SK-N-SH (cell line): ENCODE data around the gene PPP6R2. TPM values are rescaled to one million over a fixed set of nuclear protein-coding genes. Genes with fewer than 3 reads are reported as not detected.
A peak's percentile ranks its signal among the peaks of the same experiment; 100 is the strongest.

Source experiments
- CTCF ChIA-PET: fragments of 300-600, 350-600 bp; formaldehyde crosslinking; extraction: SDS; loops from one replicate; lab custom pipeline; 2021; lab: Yijun Ruan, JAX
- POLR2A ChIA-PET: fragments of 350-600 bp; sonication (Branson Sonifier 250); formaldehyde crosslinking; extraction: SDS; loops from one replicate; lab custom pipeline; 2020; ENCODE audit warnings: antibody characterized with exemption, inconsistent platforms; lab: Yijun Ruan, JAX
- DNase-seq: peaks from one replicate; pipeline ENCODE4 v3.0.0; 2012
- H2AFZ ChIP-seq: fragments of 200-600 bp; sonication (generic); 2 replicates; pipeline ENCODE4 v1.8.1; 2016; ENCODE audit warnings: antibody characterized with exemption, mild to moderate bottlenecking, low read depth
- H3F3A ChIP-seq: fragments of 200-600 bp; sonication (generic); replicated peaks from 2 replicates; pipeline ENCODE3; 2016; ENCODE audit warnings: antibody characterized with exemption, mild to moderate bottlenecking; ENCODE audit not compliant: insufficient read depth
- H3K27ac ChIP-seq, 2 experiments: fragments of 200-500 bp in 1 of 2; fragments of 200-600 bp in 1 of 2; sonication (Bioruptor generic) in 1 of 2; sonication (generic), shearing (Covaris generic) in 1 of 2; 2 replicates each; pipeline versions ENCODE4 v1.5.1 to v1.6.1; 2014 to 2016; ENCODE audit warnings: low read depth in 2 of 2, inconsistent platforms in 1 of 2, low read length in 1 of 2, mild to moderate bottlenecking in 1 of 2, mixed read lengths in 1 of 2
- H3K27me3 ChIP-seq: fragments of 200-600 bp; sonication (generic), shearing (Covaris generic); 2 replicates; pipeline ENCODE4 v1.6.1; 2016; ENCODE audit warnings: mixed run types; ENCODE audit not compliant: insufficient read depth
- H3K36me3 ChIP-seq, 2 experiments: fragments of 200-500 bp in 1 of 2; fragments of 200-600 bp in 1 of 2; sonication (Bioruptor generic) in 1 of 2; sonication (generic) in 1 of 2; replicated peaks in 1 of 2; 2 replicates each; pipeline versions ENCODE3 to v1.5.1; 2014 to 2016; ENCODE audit warnings: low read length in 1 of 2, mild to moderate bottlenecking in 1 of 2; ENCODE audit not compliant: insufficient read depth in 2 of 2, control insufficient read depth in 1 of 2
- H3K4me1 ChIP-seq, 2 experiments: fragments of 200-500 bp in 1 of 2; fragments of 200-600 bp in 1 of 2; sonication (Bioruptor generic) in 1 of 2; sonication (generic), shearing (Covaris generic) in 1 of 2; 2 replicates each; pipeline versions ENCODE4 v1.5.1 to v1.6.1; 2014 to 2016; ENCODE audit warnings: low read depth in 1 of 2, low read length in 1 of 2, mixed run types in 1 of 2; ENCODE audit not compliant: insufficient read depth in 2 of 2, control insufficient read depth in 1 of 2
- H3K4me2 ChIP-seq: fragments of 200-600 bp; sonication (generic), shearing (Covaris generic); 2 replicates; pipeline ENCODE4 v1.6.1; 2017; ENCODE audit warnings: mixed run types
- H3K4me3 ChIP-seq, 2 experiments: fragments of 200-500 bp in 1 of 2; fragments of 200-600 bp in 1 of 2; sonication (Bioruptor generic) in 1 of 2; sonication (generic), shearing (Covaris generic) in 1 of 2; 2 replicates each; pipeline versions ENCODE4 v1.5.1 to v1.8.1; 2014 to 2016; ENCODE audit warnings: low read depth in 2 of 2, inconsistent platforms in 1 of 2, low read length in 1 of 2, mild to moderate bottlenecking in 1 of 2, mixed read lengths in 1 of 2, moderate library complexity in 1 of 2
- H3K79me2 ChIP-seq: fragments of 200-600 bp; sonication (generic); 2 replicates; pipeline ENCODE4 v1.8.1; 2017; ENCODE audit warnings: mild to moderate bottlenecking; ENCODE audit not compliant: insufficient read depth
- H3K9ac ChIP-seq: fragments of 200-600 bp; sonication (generic); 2 replicates; pipeline ENCODE4 v1.6.1; 2017; ENCODE audit warnings: mixed run types
- H3K9me2 ChIP-seq: fragments of 200-600 bp; sonication (generic); 2 replicates; pipeline ENCODE4 v1.6.1; 2017; ENCODE audit warnings: mixed run types
- H3K9me3 ChIP-seq: fragments of 200-600 bp; sonication (generic); 2 replicates; pipeline ENCODE4 v1.6.1; 2017; ENCODE audit warnings: mixed run types, mild to moderate bottlenecking, moderate library complexity
- H4K20me1 ChIP-seq: fragments of 200-600 bp; sonication (generic); 2 replicates; pipeline ENCODE4 v1.6.1; 2017; ENCODE audit warnings: mild to moderate bottlenecking, mixed run types; ENCODE audit not compliant: insufficient read depth
- CHD2 ChIP-seq: fragments of 150-350 bp; IDR thresholded peaks from 2 replicates; pipeline ENCODE4 v1.6.1; 2018; ENCODE audit warnings: low read length; ENCODE audit not compliant: partially characterized antibody
- ELF1 ChIP-seq: IDR thresholded peaks from 2 replicates; pipeline ENCODE4 v1.4.0; 2012
- EZH2phosphoT487 ChIP-seq: fragments of 200-600 bp; sonication (generic); IDR thresholded peaks from 2 replicates; pipeline ENCODE4 v1.6.1; 2017; ENCODE audit warnings: low read depth, mixed run types, mild to moderate bottlenecking, antibody characterized with exemption, moderate library complexity, borderline replicate concordance
- FOXJ3 ChIP-seq: sonication (generic); formaldehyde crosslinking; IDR thresholded peaks from 2 replicates; pipeline ENCODE4 v1.5.1; 2020; ENCODE audit warnings: mild to moderate bottlenecking, missing genetic modification reagents
- FOXM1 ChIP-seq: IDR thresholded peaks from 2 replicates; pipeline ENCODE4 v1.4.0; 2012; ENCODE audit warnings: low read depth, mild to moderate bottlenecking
- GATA2 ChIP-seq: sonication (generic); formaldehyde crosslinking; IDR thresholded peaks from 2 replicates; pipeline ENCODE4 v1.5.0; 2020; ENCODE audit warnings: mild to moderate bottlenecking, missing genetic modification reagents
- JUND ChIP-seq: IDR thresholded peaks from 2 replicates; pipeline ENCODE4 v1.4.0; 2012
- MEF2A ChIP-seq: IDR thresholded peaks from 2 replicates; pipeline ENCODE4 v1.4.0; 2012; ENCODE audit warnings: low read depth, borderline replicate concordance
- MXI1 ChIP-seq: IDR thresholded peaks from 2 replicates; pipeline ENCODE4 v1.6.1; 2012; ENCODE audit warnings: mild to moderate bottlenecking, low read depth, low read length, improper control_type of control experiment
- NFIC ChIP-seq: IDR thresholded peaks from 2 replicates; pipeline ENCODE4 v1.4.0; 2012; ENCODE audit warnings: borderline replicate concordance
- NRF1 ChIP-seq: IDR thresholded peaks from 2 replicates; pipeline ENCODE4 v1.6.1; 2012; ENCODE audit warnings: low read depth, mild to moderate bottlenecking, low read length
- RAD21 ChIP-seq: IDR thresholded peaks from 2 replicates; pipeline ENCODE4 v1.6.1; 2012; ENCODE audit warnings: mild to moderate bottlenecking, low read length
- RFX5 ChIP-seq: IDR thresholded peaks from 2 replicates; pipeline ENCODE4 v1.6.1; 2012; ENCODE audit warnings: mild to moderate bottlenecking, improper control_type of control experiment, low read length
- RXRA ChIP-seq: IDR thresholded peaks from 2 replicates; pipeline ENCODE4 v1.4.0; 2012; ENCODE audit warnings: low read depth, mild to moderate bottlenecking, borderline replicate concordance
- SIN3A ChIP-seq: IDR thresholded peaks from 2 replicates; pipeline ENCODE4 v1.6.1; 2012; ENCODE audit warnings: low read depth, mild to moderate bottlenecking, low read length, moderate library complexity, borderline replicate concordance
- TAF1 ChIP-seq: IDR thresholded peaks from 2 replicates; pipeline ENCODE4 v1.6.1; 2012; ENCODE audit warnings: low read depth, mild to moderate bottlenecking, low read length, moderate library complexity, borderline replicate concordance
- TCF12 ChIP-seq: IDR thresholded peaks from 2 replicates; pipeline ENCODE4 v1.4.0; 2012
- YY1 ChIP-seq: IDR thresholded peaks from 2 replicates; pipeline ENCODE4 v1.4.0; 2012; ENCODE audit warnings: low read depth, mild to moderate bottlenecking
- WGBS: methylation state at CpG from one replicate; pipeline ENCODE4 v1.1.6; 2017; ENCODE audit warnings: low lambda C conversion rate; 5-methylcytosine and 5-hydroxymethylcytosine counted together
- polyA plus RNA-seq, 3 experiments: library from polyadenylated mRNA; depleted of rRNA; stranded (reverse); fragments of >200 nt; gene quantifications; 2 replicates each; pipeline ENCODE4 v1.2.3, GENCODE V29; 2012
- TF ChIP-seq, protein P1 (sequence below): IDR thresholded peaks from 2 replicates; pipeline ENCODE4 v1.6.1; 2012; ENCODE audit warnings: mild to moderate bottlenecking, low read depth, low read length, moderate library complexity

PPP6R2 gene
- polyA plus RNA-seq, 1 of the 3 experiments (the other 2 are of a cell fraction), result 45.7 TPM

DNA sequence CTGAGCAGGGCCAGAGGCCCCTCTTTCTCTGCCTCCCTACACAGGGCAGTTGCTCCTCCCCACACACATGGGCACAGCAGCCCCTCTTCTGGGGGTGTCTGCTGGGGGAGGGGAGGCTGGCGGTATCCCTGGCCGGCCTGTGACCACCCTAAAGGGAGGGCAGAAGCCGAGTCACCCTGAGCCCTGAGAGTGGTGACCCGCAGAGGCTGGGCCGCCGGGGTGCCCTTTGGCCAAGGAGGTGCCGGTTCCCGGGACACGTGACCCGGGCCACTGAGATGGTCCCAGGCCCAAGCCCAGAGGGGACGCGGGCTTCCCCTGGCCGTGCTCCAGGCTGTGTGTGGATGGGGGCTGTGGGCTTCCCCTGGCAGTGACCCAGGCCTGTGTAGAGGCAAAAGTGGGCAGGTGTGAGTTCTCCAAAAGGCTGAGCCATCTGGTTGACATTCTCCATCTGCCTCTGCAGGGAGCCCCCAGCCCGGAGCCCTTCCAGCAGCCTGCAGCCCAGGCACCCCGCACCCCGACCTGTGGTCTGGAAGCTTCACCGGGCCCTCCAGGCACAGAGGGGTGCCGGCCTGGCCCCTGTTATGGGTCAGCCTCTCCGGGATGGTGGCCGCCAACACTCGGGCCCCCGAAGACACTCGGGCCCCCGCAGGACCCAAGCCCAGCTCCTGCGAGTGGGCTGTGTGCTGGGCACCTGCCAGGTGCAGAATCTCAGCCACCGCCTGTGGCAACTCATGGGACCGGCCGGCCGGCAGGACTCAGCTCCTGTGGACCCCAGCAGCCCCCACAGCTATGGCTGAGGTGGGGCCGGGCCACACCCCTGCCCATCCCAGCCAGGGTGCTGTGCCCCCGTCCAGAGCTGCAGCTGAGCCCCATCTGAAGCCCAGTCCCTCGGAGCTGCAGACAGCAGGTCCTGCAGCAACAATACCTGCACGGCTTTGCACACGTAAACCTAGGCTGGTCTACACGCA, 139.3 kb downstream of the PPP6R2 start:
- peaks cover 0 to 2% of the 10 kb centered on the region in 2 experiments; a peak in 1 of 4 replicates for H3K4me1 ChIP-seq
- no peaks in the 10 kb centered on the region for H3K9me2 ChIP-seq
- POLR2A ChIA-PET, result no interaction called here
- H3F3A ChIP-seq, result no peaks in the 10 kb centered on the region
- H3K4me2 ChIP-seq, result peak overlapping the region; percentile 55
- peaks cover 10% of the 10 kb centered on the region; the same call in 1 of the 2 replicates for H3K27me3 ChIP-seq
- H3K79me2 ChIP-seq, result no peaks in the 10 kb centered on the region
- no peak overlapping the region for H2AFZ ChIP-seq
- no peak for DNase-seq
- CTCF ChIA-PET, result interaction anchor here (0.6 kb wide), 1 partner anchor 145 kb away, joined by 3 read pairs; no protein-coding TSS in a partner anchor
- H3K9ac ChIP-seq, result no peak overlapping the region
- WGBS, result 94% methylated on average over 7 of the region's 35 CpGs
- H4K20me1 ChIP-seq, result no peaks in the 10 kb centered on the region
- H3K36me3 ChIP-seq, result no peaks in the 10 kb centered on the region
- TF ChIP-seq NFIC (no peak), SIN3A (no peak), RAD21 (no peak), JUND (no peak), YY1 (no peak), CHD2 (no peak), MEF2A (no peak), TCF12 (no peak), TAF1 (no peak)
- TF ChIP-seq, protein P1, sequence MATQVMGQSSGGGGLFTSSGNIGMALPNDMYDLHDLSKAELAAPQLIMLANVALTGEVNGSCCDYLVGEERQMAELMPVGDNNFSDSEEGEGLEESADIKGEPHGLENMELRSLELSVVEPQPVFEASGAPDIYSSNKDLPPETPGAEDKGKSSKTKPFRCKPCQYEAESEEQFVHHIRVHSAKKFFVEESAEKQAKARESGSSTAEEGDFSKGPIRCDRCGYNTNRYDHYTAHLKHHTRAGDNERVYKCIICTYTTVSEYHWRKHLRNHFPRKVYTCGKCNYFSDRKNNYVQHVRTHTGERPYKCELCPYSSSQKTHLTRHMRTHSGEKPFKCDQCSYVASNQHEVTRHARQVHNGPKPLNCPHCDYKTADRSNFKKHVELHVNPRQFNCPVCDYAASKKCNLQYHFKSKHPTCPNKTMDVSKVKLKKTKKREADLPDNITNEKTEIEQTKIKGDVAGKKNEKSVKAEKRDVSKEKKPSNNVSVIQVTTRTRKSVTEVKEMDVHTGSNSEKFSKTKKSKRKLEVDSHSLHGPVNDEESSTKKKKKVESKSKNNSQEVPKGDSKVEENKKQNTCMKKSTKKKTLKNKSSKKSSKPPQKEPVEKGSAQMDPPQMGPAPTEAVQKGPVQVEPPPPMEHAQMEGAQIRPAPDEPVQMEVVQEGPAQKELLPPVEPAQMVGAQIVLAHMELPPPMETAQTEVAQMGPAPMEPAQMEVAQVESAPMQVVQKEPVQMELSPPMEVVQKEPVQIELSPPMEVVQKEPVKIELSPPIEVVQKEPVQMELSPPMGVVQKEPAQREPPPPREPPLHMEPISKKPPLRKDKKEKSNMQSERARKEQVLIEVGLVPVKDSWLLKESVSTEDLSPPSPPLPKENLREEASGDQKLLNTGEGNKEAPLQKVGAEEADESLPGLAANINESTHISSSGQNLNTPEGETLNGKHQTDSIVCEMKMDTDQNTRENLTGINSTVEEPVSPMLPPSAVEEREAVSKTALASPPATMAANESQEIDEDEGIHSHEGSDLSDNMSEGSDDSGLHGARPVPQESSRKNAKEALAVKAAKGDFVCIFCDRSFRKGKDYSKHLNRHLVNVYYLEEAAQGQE, result no peak
- H3K4me3 ChIP-seq, result peak overlapping the region; percentile 44 to 48
- H3K9me3 ChIP-seq, result no peaks in the 10 kb centered on the region
- H3K27ac ChIP-seq, result no peak overlapping the region

DNA sequence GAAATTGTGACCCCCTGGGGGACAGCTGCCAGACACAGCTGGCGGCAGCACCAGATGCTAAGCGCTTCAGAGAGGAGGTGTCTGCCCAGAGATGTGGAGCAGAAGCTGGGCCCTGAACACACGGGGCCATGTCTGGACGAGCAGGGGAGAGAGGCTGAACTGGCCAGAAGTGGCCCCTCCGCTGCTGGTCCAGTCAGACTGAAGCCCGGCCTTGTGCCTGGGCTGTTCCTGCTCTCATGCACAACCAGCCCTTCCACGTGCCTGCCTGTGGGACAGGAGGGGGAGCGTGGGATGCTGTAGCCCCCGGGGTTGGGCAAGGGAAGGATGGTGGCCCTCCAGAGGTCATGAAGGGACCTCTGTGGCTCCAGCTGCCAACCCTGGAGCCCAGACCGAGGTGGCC, 140.0 kb downstream of the PPP6R2 start:
- Histone ChIP-seq H3K4me3 (no peak overlapping the region), H3K9me3 (no peaks in the 10 kb centered on the region), H3K4me1 (peaks cover 0 to 2% of the 10 kb centered on the region in 2 experiments; a peak in 1 of 4 replicates), H3K9ac (no peak overlapping the region), H3K36me3 (no peaks in the 10 kb centered on the region), H3F3A (no peaks in the 10 kb centered on the region), H4K20me1 (no peaks in the 10 kb centered on the region), H3K4me2 (no peak overlapping the region), H3K79me2 (no peaks in the 10 kb centered on the region), H3K27me3 (peaks cover 10% of the 10 kb centered on the region; the same call in 1 of the 2 replicates), H2AFZ (no peak overlapping the region), H3K9me2 (no peaks in the 10 kb centered on the region), H3K27ac (no peak overlapping the region)
- TF ChIP-seq FOXJ3 (CRISPR knock-in tag), result no peak
- no peak for TF ChIP-seq JUND
- TF ChIP-seq EZH2phosphoT487, result no peak
- no peak for TF ChIP-seq NRF1
- TF ChIP-seq RXRA, result no peak
- no peak for TF ChIP-seq MXI1
- no peak for TF ChIP-seq GATA2 (CRISPR knock-in tag)
- TF ChIP-seq ELF1, result no peak
- no peak for TF ChIP-seq RFX5
- no peak for TF ChIP-seq FOXM1
- TF ChIP-seq SIN3A, result no peak
- DNase-seq, result no peak
- ChIA-PET CTCF (no interaction called here), POLR2A (no interaction called here)
- WGBS, result 93% methylated on average over 3 of the region's 10 CpGs
